ENCODE measurements around the gene GLDN. TPM values are rescaled to one million over a fixed set of nuclear protein-coding genes. Genes with fewer than 3 reads are reported as not detected.

Gene GLDN
- total and polyA plus RNA-seq, 7 donors = 0.07 to 1.7 (median 1.1) TPM

- intact Hi-C loops (cut with DNase I) = no loop called here
Observed at GRCh38 chr15:51424780-51425179, 83.3 kb downstream of the GLDN start.

GRCh38 chr15:51425517-51426040 lies 84.1 kb downstream of the GLDN start:
- Histone ChIP-seq H3K4me1 (no peaks in the 10 kb centered on the region), H3K9me3 (no peaks in the 10 kb centered on the region), H3K4me3 (no peak overlapping the region), H3K27me3 (ENCODE audit: insufficient read depth in 3 of 3, low read length in 2 of 3) (no peaks in the 10 kb centered on the region), H3K27ac (no peak overlapping the region), H3K36me3 (ENCODE audit: insufficient read depth in 1 of 2, low read depth in 1 of 2) (no peaks in the 10 kb centered on the region)
- 30 to 46% (median 39%) methylated on average over 1 of the region's 1 CpG for WGBS, 3 donors
- no peak for ATAC-seq
- DNase-seq = no peak
- TF ChIP-seq CTCF (IDR thresholded peaks at IDR 0.05) = no peak
- intact Hi-C loops (cut with DNase I) = no loop called here

More at GRCh38 chr15:51424780-51425179, 83.3 kb downstream of the GLDN start:
- H3K27ac ChIP-seq = no peak overlapping the region
- no peak for TF ChIP-seq CTCF (IDR thresholded peaks at IDR 0.05)
- WGBS, 3 donors = 24 to 38% (median 29%) methylated on average over 1 of the region's 1 CpG
- no peaks in the 10 kb centered on the region for H3K9me3 ChIP-seq
- ATAC-seq = no peak
- no peaks in the 10 kb centered on the region for H3K4me1 ChIP-seq
- no peak for DNase-seq
- no peaks in the 10 kb centered on the region for H3K36me3 ChIP-seq (ENCODE audit: insufficient read depth in 1 of 2, low read depth in 1 of 2)
- no peaks in the 10 kb centered on the region for H3K27me3 ChIP-seq (ENCODE audit: insufficient read depth in 3 of 3, low read length in 2 of 3)
- no peak overlapping the region for H3K4me3 ChIP-seq

GRCh38 chr15:51438526-51438925 lies 97.1 kb downstream of the GLDN start:
- TF ChIP-seq CTCF (IDR thresholded peaks at IDR 0.05) = no peak
- Histone ChIP-seq H3K27me3 (ENCODE audit: insufficient read depth in 3 of 3, low read length in 2 of 3) (no peaks in the 10 kb centered on the region), H3K27ac (no peak overlapping the region), H3K9me3 (no peaks in the 10 kb centered on the region), H3K4me3 (no peak overlapping the region), H3K4me1 (no peaks in the 10 kb centered on the region), H3K36me3 (ENCODE audit: insufficient read depth in 1 of 2, low read depth in 1 of 2) (no peaks in the 10 kb centered on the region)
- 77 to 82% (median 82%) methylated on average over 2 of the region's 2 CpGs for WGBS, 3 donors
- DNase-seq = no peak
- intact Hi-C loops (cut with DNase I) = no loop called here
- ATAC-seq = no peak

GRCh38 chr15:51443282-51443914 lies 101.9 kb downstream of the GLDN start:
- Histone ChIP-seq H3K9me3 (no peaks in the 10 kb centered on the region), H3K27me3 (ENCODE audit: insufficient read depth in 3 of 3, low read length in 2 of 3) (no peaks in the 10 kb centered on the region), H3K4me3 (no peak overlapping the region), H3K4me1 (no peaks in the 10 kb centered on the region), H3K36me3 (ENCODE audit: insufficient read depth in 1 of 2, low read depth in 1 of 2) (peaks cover 0 to under 1% of the 10 kb centered on the region in 2 donors), H3K27ac (no peak overlapping the region)
- TF ChIP-seq CTCF (IDR thresholded peaks at IDR 0.05) = no peak
- DNase-seq (peak in 1 of 2 donors; percentile 35), ATAC-seq (no peak)
- 97 to 100% (median 98%) methylated on average over 4 of the region's 4 CpGs for WGBS, 3 donors
- intact Hi-C loops (cut with DNase I) = no loop called here

- ATAC-seq (no peak), DNase-seq (no peak)
- Histone ChIP-seq H3K27ac (no peak overlapping the region), H3K27me3 (ENCODE audit: insufficient read depth in 3 of 3, low read length in 2 of 3) (no peaks in the 10 kb centered on the region), H3K36me3 (ENCODE audit: insufficient read depth in 1 of 2, low read depth in 1 of 2) (peaks cover 0 to 8% of the 10 kb centered on the region in 2 donors), H3K4me1 (no peaks in the 10 kb centered on the region), H3K4me3 (no peak overlapping the region), H3K9me3 (no peaks in the 10 kb centered on the region)
- intact Hi-C loops (cut with DNase I) = no loop called here
- no peak for TF ChIP-seq CTCF (IDR thresholded peaks at IDR 0.05)
- WGBS, 3 donors = 93 to 100% (median 95%) methylated on average over 1 of the region's 1 CpG
Observed at GRCh38 chr15:51444112-51444511, 102.7 kb downstream of the GLDN start.

Measured in psoas muscle (tissue), 8 donors.